ENCODE measurements around the gene SIN3B.
"Not testable (repeated sequence)": the region's sequence is repeated elsewhere in the genome, so short reads cannot be mapped to it uniquely, and the experiment has no call there.

Gene SIN3B

DNA sequence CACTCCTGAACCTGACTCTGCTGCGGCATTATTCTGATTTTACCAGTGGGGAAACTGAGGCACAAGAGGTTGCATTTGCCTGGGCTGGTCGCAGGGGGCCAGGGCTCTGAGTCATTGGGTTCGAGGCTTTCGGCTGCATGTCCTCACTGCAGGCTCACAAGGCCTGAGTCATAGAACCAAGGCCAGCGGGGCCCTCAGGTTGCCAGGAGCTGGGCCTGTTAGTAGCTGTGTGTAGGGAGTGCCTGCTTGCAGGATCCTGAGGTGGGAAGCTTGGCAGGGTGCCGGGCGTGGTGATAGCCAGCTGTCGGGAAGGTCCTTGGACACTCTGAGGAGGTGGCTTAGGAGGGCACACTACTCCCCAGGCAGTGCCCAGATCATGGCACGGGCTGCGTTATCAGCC, 38.0 kb downstream of the SIN3B start:
- DNase-seq (ENCODE audit: low spot score) = no peak

DNA sequence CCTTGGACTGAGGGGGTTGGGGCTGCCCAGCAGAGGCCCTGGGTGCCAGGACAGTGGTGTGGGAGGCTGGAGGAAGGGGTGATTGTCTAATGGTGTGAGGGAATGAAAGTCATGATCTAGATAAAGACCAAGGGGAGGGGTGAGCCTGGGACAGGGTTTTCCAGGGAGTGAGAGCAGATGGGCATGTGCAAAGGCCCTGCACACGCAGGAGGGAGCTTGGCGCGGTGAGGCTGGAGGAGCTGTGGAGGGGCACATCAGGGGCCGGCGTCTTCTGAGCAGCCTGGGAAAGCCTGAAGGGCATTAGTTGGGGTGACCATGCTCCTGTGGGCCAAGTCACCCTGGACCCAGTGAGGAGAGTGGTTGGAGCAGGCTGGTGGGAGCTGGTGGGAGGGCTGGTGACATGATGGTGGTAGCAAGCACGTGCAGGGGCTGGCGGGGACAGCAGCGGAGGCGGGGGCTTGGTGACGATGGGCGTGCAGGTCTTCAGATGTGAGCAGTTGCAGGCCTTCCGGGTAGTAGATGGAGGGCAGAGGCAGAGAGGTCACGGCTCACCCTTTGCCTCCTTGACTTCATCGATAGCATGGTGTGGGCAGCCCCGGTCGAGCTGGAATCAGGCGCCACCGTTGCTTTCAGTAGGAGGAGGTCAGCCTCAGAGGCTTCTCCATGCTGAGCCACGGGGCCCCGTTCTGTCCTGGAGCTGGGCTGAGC, 39.4 kb downstream of the SIN3B start:
- DNase-seq (ENCODE audit: low spot score) = no peak

DNA sequence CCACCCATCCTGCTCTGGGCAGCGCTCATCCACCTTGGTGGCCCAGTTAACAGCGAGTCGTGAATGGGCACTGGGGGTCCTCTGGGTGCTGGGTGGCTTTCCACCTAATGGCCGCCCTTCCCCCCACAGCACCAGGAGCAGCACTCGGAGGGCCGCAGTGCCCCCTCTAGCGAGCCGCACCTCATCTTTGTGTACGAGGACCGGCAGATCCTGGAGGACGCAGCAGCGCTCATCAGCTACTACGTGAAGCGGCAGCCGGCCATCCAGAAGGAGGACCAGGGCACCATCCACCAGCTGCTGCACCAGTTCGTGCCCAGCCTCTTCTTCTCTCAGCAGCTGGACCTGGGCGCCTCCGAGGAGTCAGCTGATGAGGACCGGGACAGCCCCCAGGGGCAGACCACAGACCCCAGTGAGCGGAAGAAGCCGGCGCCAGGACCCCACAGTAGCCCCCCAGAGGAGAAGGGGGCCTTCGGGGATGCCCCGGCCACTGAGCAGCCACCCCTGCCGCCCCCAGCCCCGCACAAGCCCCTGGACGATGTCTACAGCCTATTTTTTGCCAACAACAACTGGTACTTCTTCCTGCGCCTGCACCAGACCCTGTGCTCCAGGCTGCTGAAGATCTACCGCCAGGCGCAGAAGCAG, 40.3 kb downstream of the SIN3B start:
- no peak for DNase-seq (ENCODE audit: low spot score)

DNA sequence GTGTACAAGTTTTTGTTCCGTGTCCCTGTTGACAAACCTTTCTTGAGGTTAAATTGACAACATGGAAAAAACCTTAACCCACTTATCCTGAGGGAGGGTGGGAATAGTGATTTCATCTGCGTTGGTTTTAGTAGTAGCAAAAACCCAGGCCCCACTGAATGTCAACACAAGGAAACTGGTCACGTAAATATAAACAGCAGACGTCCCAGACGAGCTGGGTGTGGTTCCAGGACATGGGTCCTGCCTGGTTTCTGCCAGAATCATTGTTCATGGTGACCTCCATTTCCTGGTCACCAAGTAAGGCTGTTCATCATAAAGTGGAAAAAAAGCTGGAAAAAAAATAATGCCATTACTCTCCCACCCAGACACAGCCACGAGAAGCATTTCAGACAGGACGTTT, 42.7 kb downstream of the SIN3B start:
- no peak for DNase-seq (ENCODE audit: low spot score)

DNA sequence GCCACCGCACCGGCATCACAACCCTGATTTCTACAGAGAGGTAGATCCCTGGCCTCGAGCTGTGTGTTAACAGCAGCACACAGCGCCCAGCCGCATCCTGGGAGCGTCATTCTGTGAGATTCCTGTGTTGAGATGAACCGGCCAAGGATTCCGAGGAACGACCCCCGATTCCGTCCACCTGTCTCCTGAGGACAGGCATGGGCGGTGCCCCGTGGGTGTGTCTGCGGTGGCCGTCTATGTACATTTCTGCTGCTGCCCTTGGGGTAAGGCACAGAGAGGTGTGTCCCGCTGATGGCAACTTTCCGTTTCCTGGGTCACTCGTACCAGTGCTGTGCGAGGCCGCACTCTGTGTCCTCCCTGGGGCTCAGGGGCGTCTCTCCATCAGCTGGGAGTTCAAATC, 43.5 kb downstream of the SIN3B start:
- no peak for DNase-seq (ENCODE audit: low spot score)

DNA sequence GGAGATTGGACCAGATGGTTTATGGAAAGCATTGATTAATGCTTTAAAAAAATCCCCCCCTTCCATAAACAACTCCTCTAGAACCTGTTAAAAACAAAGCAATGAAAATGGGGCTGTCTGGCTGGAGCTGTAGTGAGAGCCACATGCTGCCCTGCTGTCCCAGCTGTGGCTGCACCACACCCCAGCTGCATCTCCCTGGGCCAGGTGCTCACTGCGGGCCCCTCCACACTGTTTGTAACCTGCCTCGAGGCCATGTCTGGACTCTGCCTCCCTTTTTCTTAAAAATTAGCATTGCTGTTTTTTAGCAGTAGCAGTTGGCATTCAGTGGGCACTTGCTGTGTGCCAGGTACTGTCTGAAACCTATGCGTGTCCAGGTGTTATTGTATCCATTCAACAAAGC, 44.4 kb downstream of the SIN3B start:
- DNase-seq (ENCODE audit: low spot score) = no peak

DNA sequence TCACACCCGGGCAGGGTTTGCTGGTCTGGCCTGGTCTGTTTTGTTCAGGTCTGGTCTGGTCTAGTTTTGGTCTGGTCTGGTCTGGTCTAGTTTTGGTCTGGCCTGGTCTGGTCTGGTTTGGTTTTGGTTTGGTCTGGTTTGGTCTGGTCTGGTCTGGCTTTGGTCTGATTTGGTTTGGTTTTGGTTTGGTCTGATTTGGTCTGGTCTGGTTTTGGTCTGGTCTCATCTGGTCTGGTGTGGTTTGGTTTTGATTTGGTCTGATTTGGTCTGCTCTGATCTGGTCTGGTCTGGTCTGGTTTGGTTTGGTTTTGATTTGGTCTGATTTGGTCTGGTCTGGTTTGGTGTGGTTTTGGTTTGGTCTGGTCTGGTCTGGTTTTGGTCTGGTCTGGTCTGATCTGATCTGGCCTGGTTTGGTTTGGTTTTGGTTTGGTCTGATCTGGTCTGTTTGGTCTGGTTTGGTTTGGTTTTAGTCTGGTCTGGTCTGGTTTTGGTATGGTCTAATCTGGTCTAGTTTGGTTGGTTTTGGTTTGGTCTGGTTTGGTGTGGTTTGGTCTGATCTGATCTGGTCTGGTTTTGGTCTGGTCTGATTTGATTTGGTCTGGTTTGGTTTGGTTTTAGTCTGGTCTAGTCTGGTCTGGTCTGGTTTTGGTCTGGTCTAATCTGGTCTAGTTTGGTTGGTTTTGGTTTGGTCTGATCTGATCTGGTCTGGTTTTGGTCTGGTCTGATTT, 45.2 kb downstream of the SIN3B start:
- no peak for DNase-seq (ENCODE audit: low spot score)

DNA sequence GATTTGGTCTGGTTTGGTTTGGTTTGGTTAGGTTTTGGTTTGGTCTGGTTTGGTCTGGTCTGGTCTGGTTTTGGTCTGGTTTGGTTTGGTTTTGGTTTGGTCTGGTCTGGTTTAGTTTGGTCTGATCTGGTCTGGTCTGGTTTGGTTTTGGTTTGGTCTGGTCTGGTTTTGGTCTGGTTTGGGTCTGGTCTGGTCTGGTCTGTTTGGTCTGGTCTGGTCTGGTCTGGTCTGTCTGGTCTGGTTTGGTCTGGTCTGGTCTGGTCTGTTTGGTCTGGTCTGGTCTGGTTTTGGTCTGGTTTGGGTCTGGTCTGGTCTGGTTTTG, 45.7 kb downstream of the SIN3B start:
- DNase-seq (ENCODE audit: low spot score) = not testable (repeated sequence)

DNA sequence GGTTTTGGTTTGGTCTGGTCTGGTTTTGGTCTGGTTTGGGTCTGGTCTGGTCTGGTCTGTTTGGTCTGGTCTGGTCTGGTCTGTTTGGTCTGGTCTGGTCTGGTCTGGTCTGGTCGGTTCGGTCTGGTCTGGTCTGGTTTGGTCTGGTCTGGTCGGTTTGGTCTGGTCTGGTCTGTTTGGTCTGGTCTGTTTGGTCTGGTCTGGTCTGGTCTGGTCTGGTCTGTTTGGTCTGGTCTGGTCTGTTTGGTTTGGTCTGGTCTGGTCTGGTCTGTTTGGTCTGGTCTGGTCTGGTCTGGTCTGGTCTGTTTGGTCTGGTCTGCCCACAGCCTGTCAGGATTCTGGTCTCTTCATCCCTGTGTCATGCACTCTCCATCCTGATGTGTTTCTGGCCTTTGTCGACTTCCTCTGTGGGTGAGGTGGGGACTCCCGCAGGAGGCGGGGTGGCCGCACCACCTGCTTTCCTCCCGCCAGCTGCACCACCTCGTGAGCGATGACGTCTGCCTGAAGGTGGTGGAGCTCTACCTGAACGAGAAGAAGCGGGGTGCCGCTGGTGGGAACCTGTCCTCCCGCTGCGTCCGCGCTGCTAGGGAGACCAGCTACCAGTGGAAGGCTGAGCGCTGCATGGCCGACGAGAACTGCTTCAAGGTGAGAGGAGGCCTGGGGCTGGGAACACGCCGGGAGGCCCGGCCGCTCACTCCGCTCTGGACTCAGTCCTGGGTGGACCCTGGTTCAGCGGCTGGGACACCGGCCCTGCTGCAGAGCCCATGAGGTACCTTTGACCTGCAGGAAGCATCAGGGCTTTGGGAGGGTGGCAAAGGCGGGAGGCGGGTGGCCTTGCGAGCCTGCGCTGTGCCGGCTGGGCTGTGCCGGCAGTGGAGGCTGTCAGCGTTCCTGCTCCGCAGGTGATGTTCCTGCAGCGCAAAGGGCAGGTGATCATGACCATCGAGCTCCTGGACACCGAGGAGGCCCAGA, 46.7 kb downstream of the SIN3B start:
- DNase-seq (ENCODE audit: low spot score) = no peak

DNA sequence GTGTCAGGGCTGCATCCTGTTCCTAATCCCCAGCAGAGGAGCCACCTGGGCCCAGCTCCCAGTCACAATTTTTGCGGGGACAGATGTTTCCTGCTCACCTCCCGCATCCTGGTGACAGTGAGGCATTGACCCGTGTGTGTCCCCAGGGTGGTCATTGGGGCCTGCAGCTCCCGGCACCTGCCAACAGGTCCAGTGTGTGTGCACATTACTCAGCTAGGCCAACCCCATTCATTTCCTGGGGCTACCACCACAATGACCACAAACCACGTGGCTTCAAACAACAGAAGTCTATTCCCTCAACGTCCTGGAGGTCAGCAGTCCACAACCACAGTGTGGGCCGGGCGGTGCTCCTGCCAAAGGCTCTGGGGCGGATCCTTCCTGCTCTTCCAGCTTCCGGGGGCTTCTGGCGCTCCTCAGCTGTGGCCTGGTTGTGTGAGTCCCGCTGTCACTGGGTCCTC, 47.7 kb downstream of the SIN3B start:
- DNase-seq (ENCODE audit: low spot score) = no peak

DNA sequence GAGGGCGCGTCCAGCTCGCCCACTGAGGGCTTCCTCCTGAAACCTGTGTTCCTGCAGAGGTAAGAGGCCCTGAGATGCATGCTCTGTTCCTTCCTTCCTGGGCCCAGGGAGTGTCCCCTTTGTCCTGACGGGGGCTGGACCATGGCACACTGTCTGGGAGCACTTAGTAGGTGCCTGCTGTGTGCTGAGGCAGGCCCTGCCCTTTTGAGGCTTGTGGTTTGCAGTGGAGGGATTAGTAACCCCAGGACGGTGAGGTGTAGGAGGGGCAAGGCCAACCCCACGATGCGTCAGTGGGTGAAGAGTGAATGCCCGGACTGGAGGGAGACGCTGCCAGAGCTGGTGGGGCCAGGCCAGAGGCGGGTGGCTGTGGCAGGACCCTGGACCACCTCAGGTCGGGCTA, 48.4 kb downstream of the SIN3B start:
- DNase-seq (ENCODE audit: low spot score) = no peak

DNA sequence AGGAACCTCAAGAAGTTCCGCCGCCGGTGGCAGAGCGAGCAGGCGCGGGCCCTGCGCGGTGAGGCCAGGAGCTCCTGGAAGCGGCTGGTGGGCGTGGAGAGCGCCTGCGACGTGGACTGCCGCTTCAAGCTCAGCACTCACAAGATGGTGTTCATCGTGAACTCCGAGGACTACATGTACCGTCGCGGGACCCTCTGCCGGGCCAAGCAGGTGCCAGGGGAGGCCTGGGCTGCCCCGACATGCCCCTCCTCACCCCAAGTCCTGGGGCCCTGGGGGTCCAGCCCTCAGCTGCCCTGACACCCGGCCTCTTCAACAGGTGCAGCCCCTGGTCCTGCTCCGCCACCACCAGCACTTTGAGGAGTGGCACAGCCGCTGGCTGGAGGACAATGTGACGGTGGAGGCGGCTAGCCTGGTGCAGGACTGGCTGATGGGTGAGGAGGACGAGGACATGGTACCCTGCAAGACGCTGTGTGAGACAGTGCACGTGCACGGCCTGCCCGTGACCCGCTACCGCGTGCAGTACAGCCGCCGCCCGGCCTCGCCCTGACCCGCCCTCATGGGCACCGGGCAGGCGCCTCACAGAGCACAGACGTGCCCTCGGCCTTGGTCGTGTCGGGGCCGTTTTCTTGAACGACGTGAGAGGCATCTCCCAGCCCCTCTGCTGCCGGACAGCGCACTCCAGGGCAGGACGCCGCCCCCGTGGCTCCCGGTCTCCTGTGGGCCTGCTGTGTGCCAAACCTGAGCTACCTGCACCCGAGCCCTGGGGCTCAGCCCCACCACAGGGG, 49.2 kb downstream of the SIN3B start:
- no peak for DNase-seq (ENCODE audit: low spot score)

DNA sequence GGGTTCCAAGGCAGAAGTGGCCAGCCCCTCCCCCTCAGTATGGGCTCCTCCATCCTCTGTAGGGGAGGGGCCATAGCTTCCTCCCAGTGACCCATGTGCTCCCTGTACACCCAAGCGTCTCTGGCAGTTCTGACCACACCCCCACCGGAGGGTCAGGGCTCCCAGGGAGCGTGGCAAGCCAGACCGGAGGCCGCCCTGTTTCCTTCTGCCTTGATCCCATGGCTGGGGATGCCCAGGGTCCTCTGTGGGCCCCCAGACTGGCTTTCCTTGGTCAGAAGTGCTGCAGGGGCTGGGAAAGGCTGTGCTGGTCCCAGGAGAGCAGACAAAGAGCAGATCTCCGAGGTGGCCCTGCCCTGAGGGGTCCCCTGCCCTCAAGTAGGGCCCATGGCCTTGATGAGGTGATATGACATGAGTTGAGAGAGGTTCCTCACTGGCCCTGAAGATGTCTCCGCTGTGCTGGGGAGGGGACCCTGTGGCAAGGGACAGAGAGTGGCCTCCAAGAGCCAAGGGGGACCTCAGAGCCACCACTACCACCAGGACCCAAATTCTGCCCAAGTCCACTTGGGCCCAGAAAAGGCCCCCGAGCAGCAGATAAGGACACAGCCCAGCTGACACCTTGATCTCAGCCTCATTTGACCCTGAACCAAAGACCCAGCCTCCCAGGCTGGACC, 51.8 kb downstream of the SIN3B start:
- DNase-seq (ENCODE audit: low spot score) = no peak

DNA sequence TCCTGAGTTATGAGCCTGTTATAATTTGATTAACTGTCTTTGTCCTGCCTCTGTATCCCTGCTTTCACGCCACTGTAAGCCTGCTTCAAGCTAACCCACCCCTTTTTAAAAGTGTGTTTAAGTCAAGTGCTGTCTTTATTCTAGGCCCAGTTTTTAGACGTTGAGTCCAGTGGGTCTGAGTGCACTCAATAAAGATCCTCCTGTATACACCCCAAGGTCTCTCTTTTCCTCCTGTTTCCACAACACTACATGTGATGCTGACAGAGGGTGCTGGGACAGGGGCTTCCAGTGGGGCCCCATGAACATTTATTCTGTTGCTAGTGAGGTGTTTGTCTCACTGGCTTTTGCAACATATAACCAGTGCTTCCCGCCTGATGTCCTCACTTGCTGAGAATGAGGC, 52.9 kb downstream of the SIN3B start:
- no peak for DNase-seq (ENCODE audit: low spot score)

DNA sequence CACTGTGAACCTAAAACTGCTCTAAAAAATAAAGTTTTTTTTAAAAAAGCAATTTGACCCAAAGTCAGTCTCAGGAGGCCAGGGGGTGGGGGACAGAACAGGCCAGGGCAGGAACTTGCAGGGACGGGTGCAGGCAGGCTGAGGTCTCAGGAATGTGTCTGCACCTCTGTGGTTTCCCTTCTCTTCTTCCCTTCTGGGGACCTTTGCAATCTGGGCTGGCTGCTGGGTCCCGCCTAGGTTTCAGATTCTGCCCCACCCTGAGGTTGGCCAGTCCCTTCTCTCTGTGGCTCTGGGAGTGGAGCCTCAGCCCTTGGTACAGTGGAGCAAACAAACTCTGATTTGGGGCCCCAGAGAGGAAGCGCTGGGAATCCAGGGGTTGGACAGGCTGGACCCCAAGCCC, 54.3 kb downstream of the SIN3B start:
- DNase-seq (ENCODE audit: low spot score) = no peak

DNA sequence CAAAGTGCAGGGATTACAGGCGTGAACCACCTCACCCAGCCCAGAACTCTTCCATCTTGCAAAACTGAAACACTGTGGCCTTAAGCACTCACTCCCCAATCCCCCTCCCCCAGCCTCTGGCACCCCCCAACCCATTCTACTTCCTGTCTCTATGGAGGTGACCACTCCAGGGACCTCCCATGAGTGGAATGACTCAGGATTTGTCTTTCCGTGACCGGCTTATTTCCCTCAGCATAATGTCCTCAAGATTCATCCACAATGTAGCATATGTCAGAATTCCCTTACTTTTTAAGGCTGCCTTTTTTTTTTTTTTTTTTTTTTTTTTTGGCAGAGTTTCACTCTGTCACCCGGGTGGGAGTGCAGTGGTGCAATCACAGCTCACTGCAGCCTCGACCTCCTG, 56.0 kb downstream of the SIN3B start:
- no peak for DNase-seq (ENCODE audit: low spot score)

DNA sequence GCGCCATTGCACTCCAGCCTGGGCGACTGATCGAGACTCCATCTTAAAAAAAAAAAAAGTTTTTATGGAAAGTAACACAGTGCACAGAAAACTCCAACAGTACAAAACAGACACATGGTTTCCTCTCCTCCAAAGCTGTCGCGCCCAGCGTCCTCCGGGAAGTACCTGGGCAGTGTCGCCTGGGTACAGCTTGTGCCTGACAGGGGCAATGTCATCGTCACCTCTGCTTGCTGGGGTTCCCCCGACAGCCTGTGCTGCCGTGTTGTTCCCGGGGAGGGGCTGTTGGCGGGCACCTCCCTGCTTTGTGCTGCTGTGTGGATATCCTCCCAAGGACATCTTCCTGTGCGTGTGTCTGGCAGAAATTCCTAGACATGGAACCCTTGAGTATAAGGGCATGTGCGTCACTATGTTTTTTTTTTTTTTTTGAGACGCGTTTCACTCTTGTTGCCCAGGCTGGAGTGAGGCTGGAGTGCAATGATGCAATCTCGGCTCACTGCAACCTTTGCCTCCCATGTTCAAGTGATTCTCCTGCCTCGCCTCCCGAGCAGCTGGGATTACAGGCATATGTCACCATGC, 57.2 kb downstream of the SIN3B start:
- no peak for DNase-seq (ENCODE audit: low spot score)

DNA sequence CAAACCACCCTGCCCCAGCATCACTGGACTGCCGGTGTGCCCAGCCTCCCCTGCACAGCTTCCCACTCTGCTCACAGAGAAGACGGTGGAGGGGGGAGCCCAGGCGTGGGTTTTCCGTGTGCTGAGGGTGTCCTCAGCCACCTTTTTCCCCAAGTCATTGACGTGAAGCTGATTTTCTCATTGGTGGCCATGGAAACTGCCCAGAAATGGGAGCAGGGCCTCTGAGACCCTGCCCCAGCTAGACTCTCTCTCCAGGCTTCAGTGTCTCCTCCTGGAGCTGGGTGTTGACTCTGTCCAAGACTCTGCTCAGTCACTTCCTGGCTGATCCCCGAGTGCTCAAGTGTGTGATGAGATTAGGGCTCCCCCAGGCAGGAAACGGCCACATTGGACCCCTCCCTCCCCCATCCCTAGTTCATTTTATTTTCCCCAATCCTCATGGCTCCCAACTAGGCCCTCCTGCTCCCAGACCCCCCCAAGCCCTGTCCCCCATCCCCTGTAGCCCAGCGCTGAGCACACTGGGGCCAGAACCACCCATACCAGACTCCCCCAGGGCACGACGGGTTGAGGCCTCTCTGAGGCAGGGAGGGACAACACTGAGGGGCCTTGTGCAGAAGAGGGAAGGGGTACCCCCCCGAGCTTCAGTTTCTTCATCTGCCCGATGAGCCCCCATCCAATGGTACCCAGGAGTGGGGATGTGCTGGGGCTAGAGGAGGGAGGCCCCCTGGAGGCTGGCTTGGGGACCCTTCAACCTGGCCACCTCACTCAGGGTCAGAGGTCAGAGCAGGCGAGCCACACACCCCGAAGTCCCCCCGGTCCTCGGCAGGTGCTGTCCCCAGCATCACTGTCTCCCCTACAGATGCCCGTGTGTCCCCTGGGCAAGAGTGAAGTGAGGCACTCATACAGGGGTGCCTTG, 58.4 kb downstream of the SIN3B start:
- no peak for DNase-seq (ENCODE audit: low spot score)

DNA sequence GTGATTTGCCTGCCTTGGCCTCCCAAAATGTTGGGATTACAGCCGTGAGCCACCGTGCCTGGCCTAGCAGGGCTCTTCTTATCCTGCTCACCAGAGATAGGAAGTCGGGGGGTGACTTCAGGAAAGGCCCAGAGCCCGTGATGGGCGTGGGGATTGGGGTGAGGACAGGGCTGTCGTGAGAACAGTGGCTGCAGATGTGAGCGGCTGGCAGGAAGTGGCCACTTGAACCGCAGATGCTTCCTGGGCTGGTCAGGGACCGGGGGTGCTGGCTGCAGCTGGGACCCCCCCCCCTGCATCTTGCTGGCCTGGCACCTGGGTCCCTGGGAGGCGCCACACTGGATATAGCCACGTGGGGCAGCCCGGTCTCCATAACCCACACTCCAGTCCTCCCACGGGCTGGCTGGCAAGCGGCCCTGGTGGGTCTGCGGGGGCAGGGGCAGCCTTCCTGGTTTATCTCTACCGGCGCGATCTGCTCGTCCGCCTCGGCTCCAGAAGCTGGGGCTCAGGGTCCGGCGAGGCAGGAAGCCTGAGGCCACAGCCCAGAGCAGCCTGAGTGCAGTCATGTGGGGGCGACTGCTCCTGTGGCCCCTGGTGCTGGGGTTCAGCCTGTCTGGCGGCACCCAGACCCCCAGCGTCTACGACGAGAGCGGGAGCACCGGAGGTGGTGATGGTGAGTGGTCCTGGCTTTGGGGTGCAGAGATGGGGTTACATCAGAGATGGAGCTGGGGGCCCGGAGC, 59.6 kb downstream of the SIN3B start, which contains the start of gene F2RL3:
Gene F2RL3, plus strand, starts transcription at position 371 of the 737 bp plus-strand sequence. Its CDS starts 191 bp downstream, at position 562.
- DNase-seq (ENCODE audit: low spot score) = no peak

Measured in cerebellar cortex (tissue), 1 donor.